Astrocyte (in vitro differentiated cells and primary cell): ENCODE results near the gene PRH2. TPM values are rescaled to one million over a fixed set of nuclear protein-coding genes. Genes with fewer than 3 reads are reported as not detected.

ENCODE experiments used
- DNase-seq: peaks from one replicate; pipeline ENCODE4 v3.0.0-alpha.2; 2010; ENCODE audit warnings: low read depth
- FAIRE-seq: peaks from 2 replicates; lab custom pipeline; 2011; peaks lifted over from hg19 to GRCh38; lab: Jason Lieb, UNC
- H2AFZ ChIP-seq: 2 replicates; pipeline ENCODE4 v1.6.0; 2012; ENCODE audit warnings: low read depth, low read length, inconsistent platforms
- H3K27ac ChIP-seq: 2 replicates; pipeline ENCODE4 v1.5.1; 2011; ENCODE audit warnings: low read depth, low read length, inconsistent platforms
- H3K27me3 ChIP-seq: 2 replicates; pipeline ENCODE4 v1.6.0; 2011; ENCODE audit warnings: low read length, inconsistent platforms; ENCODE audit not compliant: insufficient read depth
- H3K36me3 ChIP-seq: 2 replicates; pipeline ENCODE4 v1.5.1; 2011; ENCODE audit warnings: low read length, inconsistent platforms; ENCODE audit not compliant: insufficient read depth
- H3K4me1 ChIP-seq: 2 replicates; pipeline ENCODE4 v1.5.1; 2011; ENCODE audit warnings: low read length, inconsistent platforms; ENCODE audit not compliant: insufficient read depth
- H3K4me2 ChIP-seq: 2 replicates; pipeline ENCODE4 v1.6.0; 2012; ENCODE audit warnings: low read length, inconsistent platforms
- H3K4me3 ChIP-seq: 2 replicates; pipeline ENCODE4 v1.5.1; 2011; ENCODE audit warnings: low read depth, mild to moderate bottlenecking, low read length, inconsistent platforms; ENCODE audit not compliant: insufficient read depth
- H3K79me2 ChIP-seq: 2 replicates; pipeline ENCODE4 v1.6.0; 2012; ENCODE audit warnings: mild to moderate bottlenecking, low read length, inconsistent platforms; ENCODE audit not compliant: insufficient read depth
- H3K9ac ChIP-seq: 2 replicates; pipeline ENCODE4 v1.6.0; 2012; ENCODE audit warnings: mild to moderate bottlenecking, low read length, inconsistent platforms
- H3K9me3 ChIP-seq: 2 replicates; pipeline ENCODE4 v1.5.1; 2012; ENCODE audit warnings: low read depth, mild to moderate bottlenecking, low read length, inconsistent platforms; ENCODE audit not compliant: insufficient read depth
- H4K20me1 ChIP-seq: 2 replicates; pipeline ENCODE4 v1.6.0; 2012; ENCODE audit warnings: low read length, inconsistent platforms; ENCODE audit not compliant: insufficient read depth
- H3K27ac Mint-ChIP-seq: one replicate; pipeline ENCODE4 v1.8.0; 2021; ENCODE audit warnings: mild to moderate bottlenecking, mixed read lengths; ENCODE audit not compliant: unreplicated experiment
- H3K27me3 Mint-ChIP-seq: one replicate; pipeline ENCODE4 v1.8.0; 2021; ENCODE audit warnings: low read depth, mixed read lengths; ENCODE audit not compliant: unreplicated experiment
- H3K36me3 Mint-ChIP-seq: one replicate; pipeline ENCODE4 v1.8.0; 2021; ENCODE audit warnings: low read depth, mixed read lengths; ENCODE audit not compliant: unreplicated experiment
- H3K4me1 Mint-ChIP-seq: one replicate; pipeline ENCODE4 v1.8.0; 2021; ENCODE audit warnings: low read depth, mixed read lengths; ENCODE audit not compliant: unreplicated experiment
- H3K4me3 Mint-ChIP-seq: one replicate; pipeline ENCODE4 v1.8.0; 2021; ENCODE audit warnings: mild to moderate bottlenecking, moderate library complexity, mixed read lengths; ENCODE audit not compliant: unreplicated experiment
- H3K9me3 Mint-ChIP-seq: one replicate; pipeline ENCODE4 v1.8.0; 2021; ENCODE audit warnings: mild to moderate bottlenecking, mixed read lengths; ENCODE audit not compliant: unreplicated experiment
- CTCF ChIP-seq: IDR thresholded peaks from 2 replicates; pipeline ENCODE4 v1.5.1; 2011; ENCODE audit warnings: low read depth, mild to moderate bottlenecking, inconsistent platforms, low read length, moderate library complexity; ENCODE audit not compliant: insufficient read depth
- EZH2 ChIP-seq: IDR thresholded peaks from 2 replicates; pipeline ENCODE4 v1.6.1; 2012; ENCODE audit warnings: mild to moderate bottlenecking, low read length, inconsistent platforms; ENCODE audit not compliant: insufficient read depth
- total RNA-seq: library from RNA; stranded (reverse); gene quantifications from 2 replicates; pipeline ENCODE4 v1.2.1, GENCODE V29; 2021

Gene PRH2
- total RNA-seq, 1 donor from 2014 or later, result not detected

GRCh38 chr12:10900972-10901371 lies 28.1 kb upstream of the PRH2 start:
- no peak overlapping the region for H3K4me3 Mint-ChIP-seq
- Histone ChIP-seq H3K4me3 (no peak overlapping the region), H3K79me2 (no peaks in the 10 kb centered on the region), H3K4me1 (no peaks in the 10 kb centered on the region), H3K9me3 (peaks cover 5% of the 10 kb centered on the region), H4K20me1 (no peaks in the 10 kb centered on the region), H2AFZ (no peak overlapping the region), H3K27me3 (no peaks in the 10 kb centered on the region), H3K27ac (no peak overlapping the region), H3K9ac (no peak overlapping the region), H3K36me3 (no peaks in the 10 kb centered on the region), H3K4me2 (no peak overlapping the region)
- no peak for FAIRE-seq
- TF ChIP-seq EZH2, result no peak
- TF ChIP-seq CTCF, result no peak
- H3K4me1 Mint-ChIP-seq, result no peaks in the 10 kb centered on the region
- peaks cover 5% of the 10 kb centered on the region for H3K36me3 Mint-ChIP-seq
- H3K27me3 Mint-ChIP-seq, result no peaks in the 10 kb centered on the region
- peaks cover 22% of the 10 kb centered on the region for H3K9me3 Mint-ChIP-seq
- no peak overlapping the region for H3K27ac Mint-ChIP-seq
- DNase-seq, result no peak

DNA sequence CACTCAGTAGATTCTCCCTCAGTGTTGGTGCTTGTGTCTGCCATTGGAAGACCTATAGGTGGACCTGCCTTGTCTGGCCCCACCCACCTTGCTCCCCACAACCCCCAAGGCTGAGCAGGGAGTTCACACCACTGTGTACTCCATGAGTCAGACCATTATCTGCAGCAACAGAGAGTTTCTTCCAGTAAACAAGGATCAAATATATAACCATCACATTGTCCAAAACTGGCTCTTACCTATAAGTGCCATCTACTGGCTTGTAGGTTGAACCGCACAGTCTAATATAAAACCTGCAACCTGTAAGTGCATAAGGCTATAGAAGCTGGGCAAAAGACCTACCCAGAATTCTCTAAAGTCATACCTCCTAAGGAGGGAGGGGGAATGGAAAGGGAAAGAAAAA lies 27.6 kb upstream of the PRH2 start:
- Histone ChIP-seq H3K9me3 (peaks cover 5% of the 10 kb centered on the region), H2AFZ (no peak overlapping the region), H3K9ac (no peak overlapping the region), H3K27me3 (no peaks in the 10 kb centered on the region), H3K4me1 (no peaks in the 10 kb centered on the region), H3K4me2 (no peak overlapping the region), H3K79me2 (no peaks in the 10 kb centered on the region), H3K36me3 (no peaks in the 10 kb centered on the region), H3K4me3 (no peak overlapping the region), H4K20me1 (no peaks in the 10 kb centered on the region), H3K27ac (no peak overlapping the region)
- peaks cover 22% of the 10 kb centered on the region for H3K9me3 Mint-ChIP-seq
- no peaks in the 10 kb centered on the region for H3K27me3 Mint-ChIP-seq
- DNase-seq (no peak), FAIRE-seq (no peak)
- H3K4me1 Mint-ChIP-seq, result no peaks in the 10 kb centered on the region
- no peak overlapping the region for H3K4me3 Mint-ChIP-seq
- peaks cover 5% of the 10 kb centered on the region for H3K36me3 Mint-ChIP-seq
- no peak overlapping the region for H3K27ac Mint-ChIP-seq
- TF ChIP-seq CTCF (no peak), EZH2 (no peak)

GRCh38 chr12:10904686-10905085 lies 24.4 kb upstream of the PRH2 start:
- Histone ChIP-seq H2AFZ (no peak overlapping the region), H3K4me1 (no peaks in the 10 kb centered on the region), H3K9me3 (peaks cover 5% of the 10 kb centered on the region), H3K79me2 (no peaks in the 10 kb centered on the region), H3K4me2 (no peak overlapping the region), H3K27ac (no peak overlapping the region), H3K36me3 (no peaks in the 10 kb centered on the region), H3K4me3 (no peak overlapping the region), H3K9ac (no peak overlapping the region), H4K20me1 (no peaks in the 10 kb centered on the region), H3K27me3 (no peaks in the 10 kb centered on the region)
- H3K4me1 Mint-ChIP-seq, result no peaks in the 10 kb centered on the region
- no peak overlapping the region for H3K4me3 Mint-ChIP-seq
- no peak for TF ChIP-seq EZH2
- TF ChIP-seq CTCF, result no peak
- FAIRE-seq (no peak), DNase-seq (no peak)
- no peak overlapping the region for H3K27ac Mint-ChIP-seq
- peaks cover 22% of the 10 kb centered on the region for H3K9me3 Mint-ChIP-seq
- H3K27me3 Mint-ChIP-seq, result no peaks in the 10 kb centered on the region
- peaks cover 4% of the 10 kb centered on the region for H3K36me3 Mint-ChIP-seq
